ENCODE data around the gene TMC8.

The TMC8 gene

GRCh38 chr17:78096093-78096492, 34.5 kb upstream of the TMC8 start:
- Histone ChIP-seq H3K79me2 (ENCODE audit: insufficient read depth, low read length) (no peaks in the 10 kb centered on the region), H3K4me3 (ENCODE audit: low read length, poor library complexity, severe bottlenecking) (no peak overlapping the region), H3K27me3 (ENCODE audit: insufficient read depth, low read length, poor library complexity, severe bottlenecking) (no peaks in the 10 kb centered on the region), H3K4me1 (ENCODE audit: insufficient read depth, low read length, poor library complexity, severe bottlenecking) (no peaks in the 10 kb centered on the region), H3K9me3 (ENCODE audit: insufficient read depth, low read depth, low read length) (no peaks in the 10 kb centered on the region), H3F3A (ENCODE audit: low read depth) (no peaks in the 10 kb centered on the region), H3K9ac (ENCODE audit: low read depth, low read length, poor library complexity, severe bottlenecking) (no peak overlapping the region), H3K36me3 (ENCODE audit: insufficient read depth, low read length) (peaks cover 97% of the 10 kb centered on the region; the same call in 1 of the 2 replicates), H4K20me1 (ENCODE audit: insufficient read depth, low read length, poor library complexity, severe bottlenecking) (no peaks in the 10 kb centered on the region), H3K4me2 (ENCODE audit: low read depth, low read length, poor library complexity, severe bottlenecking) (no peak overlapping the region), H3K9me2 (replicated peaks; ENCODE audit: low read depth, low read length) (no peaks in the 10 kb centered on the region), H2AFZ (ENCODE audit: low read length) (no peak overlapping the region)
- TF ChIP-seq, protein P1, sequence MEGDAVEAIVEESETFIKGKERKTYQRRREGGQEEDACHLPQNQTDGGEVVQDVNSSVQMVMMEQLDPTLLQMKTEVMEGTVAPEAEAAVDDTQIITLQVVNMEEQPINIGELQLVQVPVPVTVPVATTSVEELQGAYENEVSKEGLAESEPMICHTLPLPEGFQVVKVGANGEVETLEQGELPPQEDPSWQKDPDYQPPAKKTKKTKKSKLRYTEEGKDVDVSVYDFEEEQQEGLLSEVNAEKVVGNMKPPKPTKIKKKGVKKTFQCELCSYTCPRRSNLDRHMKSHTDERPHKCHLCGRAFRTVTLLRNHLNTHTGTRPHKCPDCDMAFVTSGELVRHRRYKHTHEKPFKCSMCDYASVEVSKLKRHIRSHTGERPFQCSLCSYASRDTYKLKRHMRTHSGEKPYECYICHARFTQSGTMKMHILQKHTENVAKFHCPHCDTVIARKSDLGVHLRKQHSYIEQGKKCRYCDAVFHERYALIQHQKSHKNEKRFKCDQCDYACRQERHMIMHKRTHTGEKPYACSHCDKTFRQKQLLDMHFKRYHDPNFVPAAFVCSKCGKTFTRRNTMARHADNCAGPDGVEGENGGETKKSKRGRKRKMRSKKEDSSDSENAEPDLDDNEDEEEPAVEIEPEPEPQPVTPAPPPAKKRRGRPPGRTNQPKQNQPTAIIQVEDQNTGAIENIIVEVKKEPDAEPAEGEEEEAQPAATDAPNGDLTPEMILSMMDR (conservative IDR thresholded peaks at IDR 0.05; ENCODE audit: low read length) = no peak
- TF ChIP-seq EZH2phosphoT487 (IDR thresholded peaks at IDR 0.05; ENCODE audit: borderline replicate concordance) = no peak

DNA sequence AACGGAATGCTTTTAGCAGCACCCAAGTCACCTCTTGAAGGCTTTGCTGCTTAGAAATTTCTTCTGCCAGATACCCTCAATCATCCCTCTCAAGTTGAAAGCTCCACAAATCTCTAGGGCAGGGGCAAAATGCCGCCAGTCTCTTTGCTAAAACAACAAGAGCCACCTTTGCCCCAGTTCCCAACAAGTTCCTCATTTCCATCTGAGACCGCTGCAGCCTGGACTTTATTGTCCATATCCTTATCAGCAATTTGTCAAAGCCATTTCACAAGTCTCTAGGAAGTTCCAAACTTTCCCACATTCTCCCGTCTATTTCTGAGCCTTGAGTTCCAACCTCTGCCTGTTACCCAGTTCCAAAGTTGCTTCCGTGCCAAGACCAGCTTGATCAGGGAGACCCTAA, 29.5 kb upstream of the TMC8 start:
- Histone ChIP-seq H3K9ac (ENCODE audit: low read depth, low read length, poor library complexity, severe bottlenecking) (no peak overlapping the region), H3F3A (ENCODE audit: low read depth) (0 out of 2 replicates have a peak, but pooled peaks cover 3% of the 10 kb centered on the region), H2AFZ (ENCODE audit: low read length) (no peak overlapping the region), H3K9me3 (ENCODE audit: insufficient read depth, low read depth, low read length) (no peaks in the 10 kb centered on the region), H4K20me1 (ENCODE audit: insufficient read depth, low read length, poor library complexity, severe bottlenecking) (no peaks in the 10 kb centered on the region), H3K27me3 (ENCODE audit: insufficient read depth, low read length, poor library complexity, severe bottlenecking) (no peaks in the 10 kb centered on the region), H3K4me2 (ENCODE audit: low read depth, low read length, poor library complexity, severe bottlenecking) (no peak overlapping the region), H3K4me1 (ENCODE audit: insufficient read depth, low read length, poor library complexity, severe bottlenecking) (no peaks in the 10 kb centered on the region), H3K9me2 (replicated peaks; ENCODE audit: low read depth, low read length) (no peaks in the 10 kb centered on the region), H3K4me3 (ENCODE audit: low read length, poor library complexity, severe bottlenecking) (no peak overlapping the region), H3K36me3 (ENCODE audit: insufficient read depth, low read length) (peaks cover 93% of the 10 kb centered on the region; the same call in 1 of the 2 replicates), H3K79me2 (ENCODE audit: insufficient read depth, low read length) (no peaks in the 10 kb centered on the region)
- TF ChIP-seq, protein P1 (conservative IDR thresholded peaks at IDR 0.05; ENCODE audit: low read length) = no peak
- TF ChIP-seq EZH2phosphoT487 (IDR thresholded peaks at IDR 0.05; ENCODE audit: borderline replicate concordance) = no peak

GRCh38 chr17:78101542-78101941, 29.0 kb upstream of the TMC8 start:
- no peaks in the 10 kb centered on the region for H3K9me3 ChIP-seq (ENCODE audit: insufficient read depth, low read depth, low read length)
- 0 out of 2 replicates have a peak, but pooled peaks cover 3% of the 10 kb centered on the region for H3F3A ChIP-seq (ENCODE audit: low read depth)
- H3K4me3 ChIP-seq (ENCODE audit: low read length, poor library complexity, severe bottlenecking) = no peak overlapping the region
- no peaks in the 10 kb centered on the region for H3K27me3 ChIP-seq (ENCODE audit: insufficient read depth, low read length, poor library complexity, severe bottlenecking)
- H2AFZ ChIP-seq (ENCODE audit: low read length) = no peak overlapping the region
- H4K20me1 ChIP-seq (ENCODE audit: insufficient read depth, low read length, poor library complexity, severe bottlenecking) = no peaks in the 10 kb centered on the region
- no peaks in the 10 kb centered on the region for H3K9me2 ChIP-seq (replicated peaks; ENCODE audit: low read depth, low read length)
- H3K36me3 ChIP-seq (ENCODE audit: insufficient read depth, low read length) = peaks cover 89% of the 10 kb centered on the region; the same call in 1 of the 2 replicates
- no peaks in the 10 kb centered on the region for H3K79me2 ChIP-seq (ENCODE audit: insufficient read depth, low read length)
- H3K4me2 ChIP-seq (ENCODE audit: low read depth, low read length, poor library complexity, severe bottlenecking) = no peak overlapping the region
- no peak for TF ChIP-seq EZH2phosphoT487 (IDR thresholded peaks at IDR 0.05; ENCODE audit: borderline replicate concordance)
- TF ChIP-seq, protein P1 (conservative IDR thresholded peaks at IDR 0.05; ENCODE audit: low read length) = no peak
- no peaks in the 10 kb centered on the region for H3K4me1 ChIP-seq (ENCODE audit: insufficient read depth, low read length, poor library complexity, severe bottlenecking)
- H3K9ac ChIP-seq (ENCODE audit: low read depth, low read length, poor library complexity, severe bottlenecking) = no peak overlapping the region

Measured in Loucy (cell line).